ENCODE results near the gene RPEL1. TPM values are rescaled to one million over a fixed set of nuclear protein-coding genes. Genes with fewer than 3 reads are reported as not detected.
A peak's percentile ranks its signal among the peaks of the same experiment; 100 is the strongest.
"Not testable (repeated sequence)": the region's sequence is repeated elsewhere in the genome, so short reads cannot be mapped to it uniquely, and the experiment has no call there.

RPEL1 gene
- total RNA-seq (2014; rRNA removed; shearing (Covaris generic)) = not detected in 2 replicates

- not testable (repeated sequence) for H3K4me3 ChIP-seq (ENCODE audit: insufficient read depth, low read depth, low read length); H3K36me3 ChIP-seq (replicated peaks; ENCODE audit: control insufficient read depth, insufficient read depth, low read length); DNase-seq; H3K27me3 ChIP-seq (ENCODE audit: control insufficient read depth, insufficient read depth, low read length)
These were observed at the start of gene RPEL1 for GRCh38 chr10:103245587-103245986. RPEL1 (plus strand) TSS chr10:103245887; CDS start chr10:103245997, 110 bp downstream.

DNA sequence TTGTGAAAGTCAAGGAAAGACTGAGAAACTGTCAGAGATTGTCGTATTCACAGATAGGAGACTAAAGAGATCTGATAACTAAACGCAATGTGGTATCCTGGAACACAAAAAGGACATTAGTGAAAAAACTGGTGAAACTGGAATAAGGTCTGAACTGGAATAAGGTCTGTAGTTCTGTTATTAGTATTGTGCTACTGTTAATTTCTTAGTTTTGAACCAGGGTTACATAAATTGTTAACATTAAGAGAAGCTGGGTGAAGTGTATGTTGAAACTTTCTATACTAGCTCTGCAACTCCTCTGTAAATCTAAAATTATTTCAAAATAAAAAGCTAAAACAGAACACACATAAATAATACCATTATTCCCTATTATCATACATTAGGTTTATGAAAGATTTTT lies 49.2 kb upstream of the RPEL1 start:
- no peak overlapping the region for H3K4me3 ChIP-seq (ENCODE audit: insufficient read depth, low read depth, low read length)
- H3K27me3 ChIP-seq (ENCODE audit: control insufficient read depth, insufficient read depth, low read length) = peaks cover 3% of the 10 kb centered on the region
- H3K36me3 ChIP-seq (replicated peaks; ENCODE audit: control insufficient read depth, insufficient read depth, low read length) = no peaks in the 10 kb centered on the region
- no peak for DNase-seq

DNA sequence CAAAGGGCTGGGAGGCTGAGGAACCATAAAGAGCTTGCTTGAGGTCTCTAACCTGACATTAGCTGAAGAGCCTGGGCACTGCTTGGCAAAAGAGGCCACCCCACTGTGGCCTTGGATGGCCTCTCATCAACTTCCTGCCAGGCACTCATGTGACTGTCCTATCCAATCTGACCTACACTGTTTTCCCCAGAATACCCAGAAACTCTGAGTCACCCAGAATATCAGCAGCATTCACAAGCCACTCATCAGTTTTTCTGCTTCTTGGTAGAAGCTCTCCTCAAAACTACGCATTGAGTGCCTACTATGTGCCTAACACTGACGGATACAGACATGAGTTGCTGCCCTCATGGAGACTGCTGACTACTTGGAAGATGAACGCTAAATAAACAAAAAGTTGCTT lies 48.5 kb upstream of the RPEL1 start:
- H3K27me3 ChIP-seq (ENCODE audit: control insufficient read depth, insufficient read depth, low read length) = peaks cover 3% of the 10 kb centered on the region
- DNase-seq = peak; percentile 11
- H3K36me3 ChIP-seq (replicated peaks; ENCODE audit: control insufficient read depth, insufficient read depth, low read length) = no peaks in the 10 kb centered on the region
- H3K4me3 ChIP-seq (ENCODE audit: insufficient read depth, low read depth, low read length) = no peak overlapping the region

- no peaks in the 10 kb centered on the region for H3K36me3 ChIP-seq (replicated peaks; ENCODE audit: control insufficient read depth, insufficient read depth, low read length)
- DNase-seq = no peak
- peaks cover 3% of the 10 kb centered on the region for H3K27me3 ChIP-seq (ENCODE audit: control insufficient read depth, insufficient read depth, low read length)
- H3K4me3 ChIP-seq (ENCODE audit: insufficient read depth, low read depth, low read length) = no peak overlapping the region
These were observed 47.8 kb upstream of the RPEL1 start for GRCh38 chr10:103197903-103198302.

DNA sequence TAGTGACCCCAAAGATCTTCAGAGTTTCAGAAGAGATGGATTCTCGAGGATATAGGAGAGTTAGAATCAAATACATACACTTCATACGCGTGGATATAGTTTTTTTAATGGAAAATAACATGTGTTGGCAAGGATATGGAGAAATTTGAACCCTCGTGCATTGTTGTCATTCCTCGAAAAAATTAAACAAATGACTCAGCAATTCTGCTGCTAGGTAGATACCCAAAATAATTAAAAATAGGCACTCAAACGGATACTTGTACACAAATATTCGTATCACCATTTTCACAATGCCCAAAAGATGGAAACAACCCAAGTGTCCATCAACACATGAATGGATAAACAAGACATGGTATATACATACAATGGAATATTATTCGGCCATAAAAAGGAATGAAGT lies 47.0 kb upstream of the RPEL1 start:
- Histone ChIP-seq H3K27me3 (ENCODE audit: control insufficient read depth, insufficient read depth, low read length) (no peaks in the 10 kb centered on the region), H3K4me3 (ENCODE audit: insufficient read depth, low read depth, low read length) (no peak overlapping the region), H3K36me3 (replicated peaks; ENCODE audit: control insufficient read depth, insufficient read depth, low read length) (no peaks in the 10 kb centered on the region)
- DNase-seq = no peak

- H3K36me3 ChIP-seq (replicated peaks; ENCODE audit: control insufficient read depth, insufficient read depth, low read length) = no peaks in the 10 kb centered on the region
- no peak for DNase-seq
- no peak overlapping the region for H3K4me3 ChIP-seq (ENCODE audit: insufficient read depth, low read depth, low read length)
- H3K27me3 ChIP-seq (ENCODE audit: control insufficient read depth, insufficient read depth, low read length) = no peaks in the 10 kb centered on the region
These were observed 46.2 kb upstream of the RPEL1 start for GRCh38 chr10:103199488-103199887.

GRCh38 chr10:103202319-103202718 lies 43.4 kb upstream of the RPEL1 start:
- H3K36me3 ChIP-seq (replicated peaks; ENCODE audit: control insufficient read depth, insufficient read depth, low read length) = no peaks in the 10 kb centered on the region
- no peaks in the 10 kb centered on the region for H3K27me3 ChIP-seq (ENCODE audit: control insufficient read depth, insufficient read depth, low read length)
- DNase-seq = no peak
- no peak overlapping the region for H3K4me3 ChIP-seq (ENCODE audit: insufficient read depth, low read depth, low read length)

GRCh38 chr10:103203466-103203865 lies 42.2 kb upstream of the RPEL1 start:
- DNase-seq = no peak
- Histone ChIP-seq H3K4me3 (ENCODE audit: insufficient read depth, low read depth, low read length) (no peak overlapping the region), H3K36me3 (replicated peaks; ENCODE audit: control insufficient read depth, insufficient read depth, low read length) (no peaks in the 10 kb centered on the region), H3K27me3 (ENCODE audit: control insufficient read depth, insufficient read depth, low read length) (no peaks in the 10 kb centered on the region)

- DNase-seq = peak; percentile 62
- H3K27me3 ChIP-seq (ENCODE audit: control insufficient read depth, insufficient read depth, low read length) = no peaks in the 10 kb centered on the region
- no peaks in the 10 kb centered on the region for H3K36me3 ChIP-seq (replicated peaks; ENCODE audit: control insufficient read depth, insufficient read depth, low read length)
- no peak overlapping the region for H3K4me3 ChIP-seq (ENCODE audit: insufficient read depth, low read depth, low read length)
These were observed 41.1 kb upstream of the RPEL1 start for GRCh38 chr10:103204353-103205255.

- H3K36me3 ChIP-seq (replicated peaks; ENCODE audit: control insufficient read depth, insufficient read depth, low read length); H3K27me3 ChIP-seq (ENCODE audit: control insufficient read depth, insufficient read depth, low read length); DNase-seq: not testable (repeated sequence)
- H3K4me3 ChIP-seq (ENCODE audit: insufficient read depth, low read depth, low read length) = peak overlapping the region; percentile 41; the same call in 1 of the 2 replicates
These were observed 40.3 kb upstream of the RPEL1 start for GRCh38 chr10:103205401-103205800.

- not testable (repeated sequence) for DNase-seq; H3K27me3 ChIP-seq (ENCODE audit: control insufficient read depth, insufficient read depth, low read length); H3K36me3 ChIP-seq (replicated peaks; ENCODE audit: control insufficient read depth, insufficient read depth, low read length)
- H3K4me3 ChIP-seq (ENCODE audit: insufficient read depth, low read depth, low read length) = peak overlapping the region; percentile 41; the same call in 1 of the 2 replicates
These were observed 39.0 kb upstream of the RPEL1 start for GRCh38 chr10:103206715-103207114.

DNA sequence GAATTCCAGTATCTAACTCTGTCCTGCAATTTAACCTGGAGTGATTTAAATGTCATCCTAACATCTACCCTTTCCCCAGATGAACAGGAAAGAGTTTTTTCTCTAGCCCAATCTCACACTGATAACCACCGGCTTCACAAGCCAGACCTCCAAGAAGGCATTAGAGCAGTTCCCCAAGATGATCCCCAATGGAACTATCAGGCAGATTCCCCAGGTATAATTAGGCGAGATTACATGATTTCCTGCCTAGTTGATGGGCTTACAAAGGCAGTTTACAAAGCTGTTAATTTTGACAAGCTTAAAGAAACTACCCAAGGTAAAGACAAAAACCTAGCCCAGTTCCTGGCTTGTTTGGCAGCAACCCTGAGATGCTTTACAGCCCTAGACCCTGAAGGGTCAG lies 38.5 kb upstream of the RPEL1 start:
- H3K36me3 ChIP-seq (replicated peaks; ENCODE audit: control insufficient read depth, insufficient read depth, low read length) = no peaks in the 10 kb centered on the region
- H3K4me3 ChIP-seq (ENCODE audit: insufficient read depth, low read depth, low read length) = peak overlapping the region; percentile 41; the same call in 1 of the 2 replicates
- no peaks in the 10 kb centered on the region for H3K27me3 ChIP-seq (ENCODE audit: control insufficient read depth, insufficient read depth, low read length)
- no peak for DNase-seq

GRCh38 chr10:103207643-103208042 lies 38.0 kb upstream of the RPEL1 start:
- DNase-seq; H3K36me3 ChIP-seq (replicated peaks; ENCODE audit: control insufficient read depth, insufficient read depth, low read length); H3K27me3 ChIP-seq (ENCODE audit: control insufficient read depth, insufficient read depth, low read length): not testable (repeated sequence)
- peak overlapping the region; percentile 8; the same call in 1 of the 2 replicates for H3K4me3 ChIP-seq (ENCODE audit: insufficient read depth, low read depth, low read length)

GRCh38 chr10:103210262-103210661 lies 35.4 kb upstream of the RPEL1 start:
- H3K4me3 ChIP-seq (ENCODE audit: insufficient read depth, low read depth, low read length); H3K27me3 ChIP-seq (ENCODE audit: control insufficient read depth, insufficient read depth, low read length); H3K36me3 ChIP-seq (replicated peaks; ENCODE audit: control insufficient read depth, insufficient read depth, low read length); DNase-seq: not testable (repeated sequence)

DNA sequence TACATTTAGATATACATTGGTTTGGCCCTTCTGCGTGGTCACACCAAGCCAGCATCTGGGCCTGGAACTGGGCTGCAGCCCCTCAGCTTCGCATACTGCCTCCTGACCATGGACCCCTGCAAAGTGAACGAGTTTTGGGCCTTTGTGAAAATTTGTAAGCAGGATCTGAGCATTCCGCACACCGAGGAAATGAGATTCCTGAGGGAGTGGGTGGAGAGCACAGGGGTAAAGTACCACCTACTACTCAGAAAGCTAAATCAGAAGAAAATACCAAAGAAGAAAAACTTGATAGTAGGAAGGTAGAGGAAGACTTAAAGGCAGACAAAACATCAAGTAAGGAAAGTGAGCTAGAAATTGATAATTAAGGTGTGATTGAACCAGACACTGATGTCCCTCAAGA lies 30.1 kb upstream of the RPEL1 start:
- no peaks in the 10 kb centered on the region for H3K27me3 ChIP-seq (ENCODE audit: control insufficient read depth, insufficient read depth, low read length)
- no peaks in the 10 kb centered on the region for H3K36me3 ChIP-seq (replicated peaks; ENCODE audit: control insufficient read depth, insufficient read depth, low read length)
- no peak overlapping the region for H3K4me3 ChIP-seq (ENCODE audit: insufficient read depth, low read depth, low read length)
- DNase-seq = no peak

Measured in H7 (cell line).